ENCODE measurements around the gene PAWR.

DNA sequence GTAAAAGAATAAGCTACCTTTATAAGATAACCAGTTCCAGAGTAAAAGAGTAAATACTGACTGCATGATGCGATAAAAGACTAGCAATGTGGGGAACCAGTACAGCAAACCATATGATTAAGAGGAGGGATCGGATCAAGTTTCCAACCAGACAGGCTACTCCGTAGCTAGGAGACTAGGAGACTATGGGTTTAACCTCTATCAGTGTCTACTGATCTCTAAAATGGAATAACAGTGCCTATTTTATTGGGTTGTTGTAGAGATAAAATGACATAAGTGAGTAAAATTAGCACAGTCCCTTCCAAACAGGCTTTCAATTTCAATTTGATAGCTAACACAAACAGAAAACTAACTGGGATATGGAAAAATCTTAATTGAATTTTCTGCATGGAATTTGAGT is 76.0 kb downstream of the PAWR start:
- no peak for TF ChIP-seq POLR2AphosphoS5 (IDR thresholded peaks at IDR 0.05; ENCODE audit: borderline replicate concordance, low read depth, low read length)
- no peak for TF ChIP-seq EZH2 (IDR thresholded peaks at IDR 0.05)
- TF ChIP-seq FOXP2 (optimal IDR thresholded peaks at IDR 0.05; ENCODE audit: control extremely low read depth, extremely low read length, insufficient read depth): no peak
